Neural crest cell (in vitro differentiated cells): ENCODE measurements around the gene SNRPA1. TPM values are rescaled to one million over a fixed set of nuclear protein-coding genes. Genes with fewer than 3 reads are reported as not detected.

Source experiments
- DNase-seq: peaks from one replicate; pipeline ENCODE4 v3.0.0; 2021; ENCODE audit warnings: low read depth, mixed read lengths, low spot score
- H3K27ac Mint-ChIP-seq: one replicate; pipeline ENCODE4 v1.8.0; 2021; ENCODE audit warnings: mild to moderate bottlenecking, mixed read lengths; ENCODE audit not compliant: unreplicated experiment
- H3K27me3 Mint-ChIP-seq: 2 replicates; pipeline ENCODE4 v1.8.0; 2021; ENCODE audit warnings: low read depth, mild to moderate bottlenecking, mixed read lengths
- H3K36me3 Mint-ChIP-seq: 2 replicates; pipeline ENCODE4 v1.8.0; 2021; ENCODE audit warnings: low read depth, mild to moderate bottlenecking, mixed read lengths
- H3K4me1 Mint-ChIP-seq: 2 replicates; pipeline ENCODE4 v1.8.0; 2021; ENCODE audit warnings: mixed read lengths
- H3K4me3 Mint-ChIP-seq: one replicate; pipeline ENCODE4 v1.8.0; 2021; ENCODE audit warnings: mild to moderate bottlenecking, mixed read lengths
- H3K9me3 Mint-ChIP-seq: 2 replicates; pipeline ENCODE4 v1.8.0; 2021; ENCODE audit warnings: mixed read lengths
- total RNA-seq: library from RNA; stranded (reverse); gene quantifications from 2 replicates; pipeline ENCODE4 v1.2.1, GENCODE V29; 2021
- TF ChIP-seq, protein P1 (sequence below): fragments of 200-600 bp; sonication (generic); conservative IDR thresholded peaks from 2 replicates; pipeline ENCODE4 v1.5.0; 2021; ENCODE audit warnings: antibody characterized with exemption, mild to moderate bottlenecking

The SNRPA1 gene
- total RNA-seq, 1 donor from 2014 or later, result 118 TPM

DNA sequence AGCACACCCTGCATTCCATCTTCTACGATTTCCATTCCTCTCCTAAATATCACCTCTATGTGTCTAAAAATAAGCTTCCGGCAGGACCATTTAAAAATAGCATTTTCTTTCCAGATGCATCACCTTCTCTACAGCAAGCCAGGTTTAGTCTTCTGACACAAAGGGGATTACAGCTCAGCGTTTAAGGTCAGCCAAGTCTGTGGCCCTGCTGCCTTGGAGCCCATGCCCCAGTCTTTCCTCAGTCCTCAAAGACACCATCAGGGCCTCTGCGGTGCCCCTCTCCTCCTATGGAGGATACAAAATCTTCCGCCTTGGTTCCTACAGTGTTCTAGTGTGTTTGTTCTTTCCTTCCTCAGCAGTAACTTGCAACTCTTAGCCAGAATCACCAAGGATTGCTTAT is 21.5 kb downstream of the SNRPA1 start:
- Mint-ChIP-seq H3K4me1 (peaks cover 12% of the 10 kb centered on the region), H3K4me3 (no peak overlapping the region), H3K27ac (no peak overlapping the region), H3K36me3 (peaks cover 23% of the 10 kb centered on the region), H3K9me3 (no peaks in the 10 kb centered on the region), H3K27me3 (no peaks in the 10 kb centered on the region)
- no peak for DNase-seq
- TF ChIP-seq, protein P1, sequence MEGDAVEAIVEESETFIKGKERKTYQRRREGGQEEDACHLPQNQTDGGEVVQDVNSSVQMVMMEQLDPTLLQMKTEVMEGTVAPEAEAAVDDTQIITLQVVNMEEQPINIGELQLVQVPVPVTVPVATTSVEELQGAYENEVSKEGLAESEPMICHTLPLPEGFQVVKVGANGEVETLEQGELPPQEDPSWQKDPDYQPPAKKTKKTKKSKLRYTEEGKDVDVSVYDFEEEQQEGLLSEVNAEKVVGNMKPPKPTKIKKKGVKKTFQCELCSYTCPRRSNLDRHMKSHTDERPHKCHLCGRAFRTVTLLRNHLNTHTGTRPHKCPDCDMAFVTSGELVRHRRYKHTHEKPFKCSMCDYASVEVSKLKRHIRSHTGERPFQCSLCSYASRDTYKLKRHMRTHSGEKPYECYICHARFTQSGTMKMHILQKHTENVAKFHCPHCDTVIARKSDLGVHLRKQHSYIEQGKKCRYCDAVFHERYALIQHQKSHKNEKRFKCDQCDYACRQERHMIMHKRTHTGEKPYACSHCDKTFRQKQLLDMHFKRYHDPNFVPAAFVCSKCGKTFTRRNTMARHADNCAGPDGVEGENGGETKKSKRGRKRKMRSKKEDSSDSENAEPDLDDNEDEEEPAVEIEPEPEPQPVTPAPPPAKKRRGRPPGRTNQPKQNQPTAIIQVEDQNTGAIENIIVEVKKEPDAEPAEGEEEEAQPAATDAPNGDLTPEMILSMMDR, result no peak

DNA sequence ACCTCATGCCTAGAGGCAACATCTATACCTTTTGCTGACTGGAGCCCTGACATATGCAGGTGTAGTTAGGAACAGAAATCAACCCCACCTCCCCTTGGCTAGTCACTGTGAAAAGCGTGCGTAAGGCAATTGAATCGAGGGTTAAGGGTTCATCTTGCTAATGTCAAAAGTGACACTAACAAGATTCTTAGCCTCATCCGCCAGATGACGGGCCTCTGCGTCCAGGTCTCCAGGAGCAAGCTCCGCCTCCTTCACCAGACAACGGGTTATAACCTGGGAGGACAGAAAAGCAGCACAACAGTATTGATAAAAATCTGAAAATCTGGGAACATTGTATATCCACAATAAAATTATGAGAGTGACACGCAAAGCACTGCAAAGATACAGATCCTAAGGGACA is 22.5 kb downstream of the SNRPA1 start:
- Mint-ChIP-seq H3K4me1 (peaks cover 7% of the 10 kb centered on the region), H3K27ac (no peak overlapping the region), H3K9me3 (no peaks in the 10 kb centered on the region), H3K4me3 (no peak overlapping the region), H3K36me3 (peaks cover 23% of the 10 kb centered on the region), H3K27me3 (no peaks in the 10 kb centered on the region)
- no peak for DNase-seq
- TF ChIP-seq, protein P1, result no peak

DNA sequence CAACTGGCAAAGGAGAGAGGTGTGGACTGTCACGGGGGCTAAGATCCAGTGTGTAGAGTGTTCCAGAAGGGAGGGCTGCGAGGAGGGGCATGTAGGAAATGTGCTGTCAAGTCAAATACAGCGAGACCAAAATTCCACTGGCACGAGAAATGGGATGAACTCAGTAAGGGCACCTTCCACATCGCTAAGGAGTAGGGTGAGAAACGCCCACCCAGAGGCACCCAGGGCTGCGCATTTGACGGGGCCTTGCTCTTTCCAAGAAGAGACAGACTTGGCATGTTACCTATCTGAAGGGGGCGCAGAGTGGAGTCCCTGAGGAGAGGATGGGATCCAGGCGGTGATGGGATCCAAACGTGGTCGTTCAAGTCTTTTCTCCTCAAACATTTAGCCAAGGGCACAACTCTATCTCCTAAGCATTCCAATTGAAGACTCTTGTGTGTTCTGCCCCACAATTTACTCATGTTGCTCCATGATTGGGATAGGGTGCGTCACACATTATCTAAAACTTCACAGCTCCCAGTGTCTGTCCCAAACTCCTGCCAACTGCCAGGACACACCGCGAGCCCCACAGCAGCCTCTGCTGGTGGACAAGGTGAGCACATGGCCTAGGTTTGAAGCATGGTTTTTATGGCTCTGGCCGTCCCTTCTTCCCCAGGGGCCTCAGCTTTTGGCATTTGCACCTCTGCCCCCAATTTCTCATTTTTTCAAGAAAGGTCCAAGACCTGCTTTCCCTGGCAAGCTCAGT is 25.4 kb downstream of the SNRPA1 start:
- DNase-seq, result no peak
- H3K4me3 Mint-ChIP-seq, result peak overlapping the region; percentile 21
- peaks cover 23% of the 10 kb centered on the region for H3K36me3 Mint-ChIP-seq
- TF ChIP-seq, protein P1, result peak; percentile 46
- H3K27me3 Mint-ChIP-seq, result no peaks in the 10 kb centered on the region
- no peaks in the 10 kb centered on the region for H3K9me3 Mint-ChIP-seq
- H3K27ac Mint-ChIP-seq, result no peak overlapping the region
- no peaks in the 10 kb centered on the region for H3K4me1 Mint-ChIP-seq

DNA sequence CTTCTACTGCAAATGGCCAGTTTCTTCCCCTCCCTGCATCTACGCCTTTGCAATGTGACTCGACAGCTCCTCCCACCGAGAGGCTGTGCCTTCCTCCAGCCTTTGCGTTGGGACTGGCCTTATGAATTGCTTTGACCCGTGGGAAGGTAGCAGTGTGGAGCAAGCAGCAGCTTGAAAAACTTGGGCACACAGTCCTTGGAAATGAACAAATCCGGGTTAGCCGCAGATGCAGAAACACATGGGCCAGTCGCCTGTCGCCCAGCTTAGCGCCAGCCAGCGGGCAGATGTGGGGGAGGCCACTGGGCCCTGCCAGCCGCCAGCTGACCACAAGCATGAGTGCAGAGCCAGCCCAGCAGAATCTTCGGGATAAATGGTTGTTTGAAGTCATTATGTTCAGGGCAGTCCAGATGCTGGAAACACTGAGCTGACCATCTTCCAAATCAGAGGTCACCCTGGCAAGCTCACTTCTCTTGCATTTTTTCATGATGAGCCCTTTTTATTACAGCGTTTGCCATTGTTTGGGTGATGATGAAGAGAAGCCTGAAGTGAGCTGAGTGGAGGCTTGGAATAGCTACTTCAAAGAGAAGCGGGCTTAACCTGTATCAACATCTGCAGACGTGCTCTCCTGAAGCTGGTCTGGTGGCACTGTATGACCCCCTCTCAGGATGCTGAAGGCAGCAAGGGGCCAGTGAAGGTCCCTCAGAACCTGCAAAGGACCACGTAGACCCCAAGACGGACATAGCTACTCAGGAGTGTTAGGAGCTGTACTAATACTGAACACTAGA is 27.5 kb downstream of the SNRPA1 start:
- DNase-seq, result no peak
- Mint-ChIP-seq H3K27ac (no peak overlapping the region), H3K36me3 (peaks cover 16% of the 10 kb centered on the region), H3K27me3 (peaks cover 1% of the 10 kb centered on the region), H3K4me1 (no peaks in the 10 kb centered on the region), H3K4me3 (peak overlapping the region; percentile 27), H3K9me3 (no peaks in the 10 kb centered on the region)
- TF ChIP-seq, protein P1, result no peak

DNA sequence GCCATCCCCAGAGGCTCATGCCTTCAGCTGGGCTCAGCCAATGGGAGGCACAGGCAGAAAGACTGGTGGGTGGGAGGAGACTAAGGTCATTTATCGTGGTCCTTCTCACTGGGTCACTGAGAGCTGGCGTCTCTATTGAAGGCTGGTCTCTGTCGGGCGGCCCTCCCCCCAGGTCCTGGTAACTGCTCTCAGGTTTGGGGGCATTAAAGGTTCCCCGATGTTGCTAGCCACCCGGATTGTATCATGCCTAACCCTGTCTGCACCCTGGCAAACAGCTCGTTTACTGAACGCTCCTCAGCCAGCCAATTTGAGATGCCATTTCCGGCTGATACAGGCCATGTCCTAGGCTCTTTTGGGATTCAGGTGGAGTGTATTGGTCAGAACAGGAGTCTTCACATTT is 28.3 kb downstream of the SNRPA1 start:
- H3K36me3 Mint-ChIP-seq, result peaks cover 16% of the 10 kb centered on the region
- no peak for DNase-seq
- peak overlapping the region; percentile 27 for H3K4me3 Mint-ChIP-seq
- TF ChIP-seq, protein P1, result no peak
- H3K27me3 Mint-ChIP-seq, result peaks cover 7% of the 10 kb centered on the region
- no peak overlapping the region for H3K27ac Mint-ChIP-seq
- H3K4me1 Mint-ChIP-seq, result no peaks in the 10 kb centered on the region
- H3K9me3 Mint-ChIP-seq, result no peaks in the 10 kb centered on the region
